Measurements from ENCODE around the gene TSEN34.

The TSEN34 gene

GRCh38 chr19:54191011-54191810, at the start of gene TSEN34 (continued):
- TF ChIP-seq ZNF692 (tag by site-specific recombination; IDR thresholded peaks at IDR 0.05) (peak; percentile 56; the same call in 1 of the 2 replicates), ZBTB8A (tag by site-specific recombination; IDR thresholded peaks at IDR 0.05) (no peak; the same call in 1 of the 2 replicates), ZNF202 (tag by site-specific recombination; IDR thresholded peaks at IDR 0.05; ENCODE audit: borderline replicate concordance) (no peak), ZNF544 (tag by site-specific recombination; IDR thresholded peaks at IDR 0.05) (no peak), ZNF433 (tag by site-specific recombination; IDR thresholded peaks at IDR 0.05; ENCODE audit: low read depth) (no peak), ZNF561 (tag by site-specific recombination; IDR thresholded peaks at IDR 0.05; ENCODE audit: borderline replicate concordance) (peak; percentile 85), ZNF274 (IDR thresholded peaks at IDR 0.05; ENCODE audit: low read length) (no peak), ZNF274 (tag by site-specific recombination; IDR thresholded peaks at IDR 0.05; ENCODE audit: borderline replicate concordance) (no peak), ZNF214 (tag by site-specific recombination; IDR thresholded peaks at IDR 0.05; ENCODE audit: borderline replicate concordance) (no peak), PRDM1 (tag by site-specific recombination; IDR thresholded peaks at IDR 0.05) (no peak), KLF16 (tag by site-specific recombination; IDR thresholded peaks at IDR 0.05) (peak; percentile 67), ZNF280C (tag by site-specific recombination; IDR thresholded peaks at IDR 0.05) (no peak), ZFP41 (tag by site-specific recombination; IDR thresholded peaks at IDR 0.05; ENCODE audit: borderline replicate concordance) (no peak), ZNF777 (tag by site-specific recombination; IDR thresholded peaks at IDR 0.05; ENCODE audit: borderline replicate concordance) (no peak), ZNF548 (tag by site-specific recombination; IDR thresholded peaks at IDR 0.05) (no peak), ZNF701 (tag by site-specific recombination; IDR thresholded peaks at IDR 0.05) (no peak), ZNF23 (tag by site-specific recombination; IDR thresholded peaks at IDR 0.05; ENCODE audit: borderline replicate concordance) (no peak), ZNF112 (tag by site-specific recombination; IDR thresholded peaks at IDR 0.05) (no peak), ZNF585B (tag by site-specific recombination; IDR thresholded peaks at IDR 0.05) (no peak), HOXA7 (CRISPR knock-in tag; IDR thresholded peaks at IDR 0.05; ENCODE audit: borderline replicate concordance) (no peak), ZNF704 (tag by site-specific recombination; IDR thresholded peaks at IDR 0.05) (no peak), ZBTB1 (tag by site-specific recombination; IDR thresholded peaks at IDR 0.05) (no peak), ZNF292 (tag by site-specific recombination; IDR thresholded peaks at IDR 0.05; ENCODE audit: borderline replicate concordance, low read depth) (no peak), ZNF114 (tag by site-specific recombination; IDR thresholded peaks at IDR 0.05) (no peak), GLIS2 (tag by site-specific recombination; IDR thresholded peaks at IDR 0.05) (peak; percentile 75; the same call in 1 of the 2 replicates), KLF8 (tag by site-specific recombination; IDR thresholded peaks at IDR 0.05) (peak; percentile 83; the same call in 1 of the 2 replicates), ZEB2 (tag by site-specific recombination; IDR thresholded peaks at IDR 0.05) (0 out of 2 replicates have a peak, but pooled peaks have one; percentile 43), ZFP69B (tag by site-specific recombination; IDR thresholded peaks at IDR 0.05) (no peak), ZNF426 (tag by site-specific recombination; IDR thresholded peaks at IDR 0.05) (no peak)
- TF ChIP-seq, protein P1, sequence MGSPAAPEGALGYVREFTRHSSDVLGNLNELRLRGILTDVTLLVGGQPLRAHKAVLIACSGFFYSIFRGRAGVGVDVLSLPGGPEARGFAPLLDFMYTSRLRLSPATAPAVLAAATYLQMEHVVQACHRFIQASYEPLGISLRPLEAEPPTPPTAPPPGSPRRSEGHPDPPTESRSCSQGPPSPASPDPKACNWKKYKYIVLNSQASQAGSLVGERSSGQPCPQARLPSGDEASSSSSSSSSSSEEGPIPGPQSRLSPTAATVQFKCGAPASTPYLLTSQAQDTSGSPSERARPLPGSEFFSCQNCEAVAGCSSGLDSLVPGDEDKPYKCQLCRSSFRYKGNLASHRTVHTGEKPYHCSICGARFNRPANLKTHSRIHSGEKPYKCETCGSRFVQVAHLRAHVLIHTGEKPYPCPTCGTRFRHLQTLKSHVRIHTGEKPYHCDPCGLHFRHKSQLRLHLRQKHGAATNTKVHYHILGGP (tag by site-specific recombination; IDR thresholded peaks at IDR 0.05) = no peak
- TF ChIP-seq, protein P2, sequence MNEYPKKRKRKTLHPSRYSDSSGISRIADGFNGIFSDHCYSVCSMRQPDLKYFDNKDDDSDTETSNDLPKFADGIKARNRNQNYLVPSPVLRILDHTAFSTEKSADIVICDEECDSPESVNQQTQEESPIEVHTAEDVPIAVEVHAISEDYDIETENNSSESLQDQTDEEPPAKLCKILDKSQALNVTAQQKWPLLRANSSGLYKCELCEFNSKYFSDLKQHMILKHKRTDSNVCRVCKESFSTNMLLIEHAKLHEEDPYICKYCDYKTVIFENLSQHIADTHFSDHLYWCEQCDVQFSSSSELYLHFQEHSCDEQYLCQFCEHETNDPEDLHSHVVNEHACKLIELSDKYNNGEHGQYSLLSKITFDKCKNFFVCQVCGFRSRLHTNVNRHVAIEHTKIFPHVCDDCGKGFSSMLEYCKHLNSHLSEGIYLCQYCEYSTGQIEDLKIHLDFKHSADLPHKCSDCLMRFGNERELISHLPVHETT (tag by site-specific recombination; IDR thresholded peaks at IDR 0.05) = no peak
- TF ChIP-seq, protein P3, sequence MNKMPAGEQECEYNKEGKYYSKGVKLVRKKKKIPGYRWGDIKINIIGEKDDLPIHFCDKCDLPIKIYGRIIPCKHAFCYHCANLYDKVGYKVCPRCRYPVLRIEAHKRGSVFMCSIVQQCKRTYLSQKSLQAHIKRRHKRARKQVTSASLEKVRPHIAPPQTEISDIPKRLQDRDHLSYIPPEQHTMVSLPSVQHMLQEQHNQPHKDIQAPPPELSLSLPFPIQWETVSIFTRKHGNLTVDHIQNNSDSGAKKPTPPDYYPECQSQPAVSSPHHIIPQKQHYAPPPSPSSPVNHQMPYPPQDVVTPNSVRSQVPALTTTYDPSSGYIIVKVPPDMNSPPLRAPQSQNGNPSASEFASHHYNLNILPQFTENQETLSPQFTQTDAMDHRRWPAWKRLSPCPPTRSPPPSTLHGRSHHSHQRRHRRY (tag by site-specific recombination; IDR thresholded peaks at IDR 0.05) = no peak

Data from HEK293 (cell line).